SH-SY5Y (cell line): ENCODE measurements around the gene KIAA1958.

Experiments
- GATA2 ChIP-seq: IDR thresholded peaks from 2 replicates; pipeline ENCODE4 v1.6.1; 2011; ENCODE audit warnings: mild to moderate bottlenecking, low read depth, low read length
- GATA3 ChIP-seq: IDR thresholded peaks from 2 replicates; pipeline ENCODE4 v1.6.1; 2011; ENCODE audit warnings: low read depth, mild to moderate bottlenecking, low read length, moderate library complexity

DNA sequence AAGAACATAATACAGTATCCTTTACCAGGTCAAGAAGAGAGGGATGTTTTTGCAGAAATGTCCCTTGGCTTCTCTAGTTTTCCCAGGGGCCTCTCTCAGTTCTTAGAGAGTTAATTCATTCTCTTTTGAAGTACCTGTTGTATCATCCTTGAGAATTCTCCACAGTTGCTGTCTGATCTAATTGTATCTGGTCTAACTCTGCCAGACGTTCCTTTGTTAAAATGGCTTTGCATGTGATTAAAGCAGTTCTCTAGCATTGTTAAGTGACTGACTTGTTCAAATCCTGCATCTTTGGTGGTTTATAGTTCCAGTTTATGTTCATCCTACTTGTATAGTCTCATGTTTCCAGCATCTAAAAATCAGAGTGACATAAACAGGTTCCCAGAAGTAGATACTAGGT lies 65.0 kb downstream of the KIAA1958 start:
- no peak for TF ChIP-seq GATA2
- no peak for TF ChIP-seq GATA3
